NCI-H460 (cell line): ENCODE measurements around the gene FCHO2. TPM values are rescaled to one million over a fixed set of nuclear protein-coding genes. Genes with fewer than 3 reads are reported as not detected.

ENCODE experiments used
- DNase-seq: peaks from one replicate; pipeline ENCODE4 v3.0.0-alpha.2; 2016; ENCODE audit warnings: low read depth; ENCODE audit errors: extremely low read depth
- total RNA-seq: library from RNA; depleted of rRNA; stranded (reverse); fragments of >200 nt; shearing (Covaris generic); gene quantifications from 2 replicates; pipeline ENCODE4 v1.2.3, GENCODE V29; 2014; rRNA removed

The FCHO2 gene
- total RNA-seq, 1 experiment from 2014 or later: 17.9 TPM

DNA sequence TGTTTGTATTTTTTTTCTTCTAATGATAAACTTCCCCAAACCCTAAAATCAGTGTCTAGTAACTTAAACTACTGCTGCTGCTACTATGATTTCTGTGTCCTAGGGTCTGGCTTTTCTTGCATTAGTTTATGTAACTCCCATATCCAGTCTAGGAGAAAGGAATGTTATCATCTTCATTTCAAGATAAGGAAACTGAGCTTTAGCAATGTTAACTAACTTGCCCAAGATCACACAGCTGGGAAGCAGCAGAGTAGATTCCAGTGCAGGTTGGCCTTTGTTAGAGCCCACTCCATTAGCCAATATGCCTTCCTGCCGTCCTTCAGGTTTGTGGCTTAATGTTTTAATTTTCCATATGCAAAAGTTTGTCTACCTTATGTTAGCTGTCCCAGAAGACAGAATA, 175.0 kb downstream of the FCHO2 start:
- no peak for DNase-seq

DNA sequence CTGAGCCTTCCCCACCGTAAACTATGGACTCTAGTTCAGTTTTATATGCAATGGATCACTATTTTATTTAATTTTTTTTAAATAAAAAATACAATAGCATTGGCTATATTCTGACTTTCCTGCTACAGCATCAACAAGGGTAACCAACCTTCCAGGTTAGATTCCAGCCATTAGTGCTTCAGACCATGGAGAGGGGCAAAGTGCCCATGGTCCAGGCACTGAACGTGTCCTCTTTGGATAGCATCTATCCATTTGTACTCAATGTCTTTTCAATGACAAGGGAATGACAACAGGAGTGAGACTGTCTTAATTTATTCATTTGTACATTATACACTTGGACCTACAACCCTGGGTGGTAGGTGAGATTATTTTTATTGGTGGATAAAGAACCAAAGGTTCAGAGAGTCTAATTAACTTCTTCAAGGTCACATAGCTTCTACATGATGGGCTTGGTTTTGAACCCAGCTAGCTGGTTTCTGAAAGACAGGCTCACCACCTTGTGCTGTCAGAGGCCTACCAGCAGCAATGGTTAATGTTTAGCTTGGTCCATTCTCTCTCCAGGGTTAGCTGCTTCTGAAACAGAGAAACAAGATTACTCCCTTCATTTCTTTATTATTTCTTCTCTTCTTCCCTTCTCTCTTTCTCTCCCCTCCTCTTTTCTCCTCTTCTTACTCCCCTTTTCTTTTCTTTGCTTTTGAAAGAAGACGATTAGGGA, 176.0 kb downstream of the FCHO2 start:
- DNase-seq: no peak

GRCh38 chr5:73132759-73133158, 176.9 kb downstream of the FCHO2 start:
- DNase-seq: no peak

GRCh38 chr5:73135021-73135420, 179.2 kb downstream of the FCHO2 start:
- DNase-seq: no peak

DNA sequence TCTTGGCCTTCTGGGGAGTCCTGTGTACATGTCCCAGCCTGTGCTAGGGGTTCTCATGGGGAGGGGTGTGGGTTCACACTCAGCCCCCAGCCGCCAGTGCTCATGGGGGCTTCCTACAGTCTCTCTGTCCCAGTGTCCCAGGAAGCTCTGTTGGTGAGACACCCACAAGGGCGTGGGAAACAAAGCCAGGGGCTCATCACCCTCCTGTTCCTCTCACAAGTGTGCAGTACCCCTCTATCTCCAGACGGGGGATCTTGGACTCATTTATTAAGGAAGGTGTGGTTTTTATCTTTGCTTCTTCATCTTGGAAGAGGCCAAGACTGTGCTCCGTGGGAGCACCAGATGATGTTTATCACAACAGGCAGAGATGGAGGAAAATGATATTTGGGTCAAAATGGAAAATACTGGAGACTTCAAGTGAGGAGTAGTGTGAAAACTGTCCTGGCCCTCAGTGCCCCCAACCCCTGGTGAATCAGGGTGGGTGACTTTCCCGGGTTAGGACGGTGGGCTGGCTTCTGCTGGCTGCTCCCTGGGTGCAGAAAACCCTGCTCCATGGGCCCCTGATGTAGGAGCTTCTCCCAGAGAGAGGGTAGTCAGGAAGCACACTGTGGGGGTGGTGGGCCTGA, 179.7 kb downstream of the FCHO2 start:
- DNase-seq: peak; percentile 37

DNA sequence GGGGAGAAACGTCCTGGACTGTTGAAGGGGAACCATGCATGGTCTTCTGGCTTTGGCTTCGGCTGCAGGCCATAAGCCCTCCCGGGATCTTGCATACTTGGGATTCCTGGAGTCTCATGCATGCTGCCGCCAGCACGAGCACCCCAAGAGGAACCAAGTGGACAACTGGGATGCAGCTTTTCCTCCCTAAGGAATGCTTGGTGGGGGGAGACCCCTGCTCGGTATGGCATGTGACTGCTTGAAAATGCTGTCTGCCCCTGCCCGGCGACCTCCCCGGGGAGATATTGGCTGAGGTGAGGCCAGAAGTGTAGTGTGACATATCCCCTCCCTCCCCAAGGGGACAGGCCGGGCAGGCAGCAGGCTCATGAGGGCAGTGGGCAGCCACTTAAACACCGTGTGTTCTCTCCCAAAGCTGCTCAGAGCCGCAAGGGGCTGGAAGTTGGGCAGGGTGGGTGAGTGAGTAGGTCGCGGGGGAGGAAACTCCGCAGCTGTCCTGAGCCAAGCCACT, 180.3 kb downstream of the FCHO2 start:
- no peak for DNase-seq

- DNase-seq: no peak
These were observed 182.0 kb downstream of the FCHO2 start for GRCh38 chr5:73137563-73138530.

DNA sequence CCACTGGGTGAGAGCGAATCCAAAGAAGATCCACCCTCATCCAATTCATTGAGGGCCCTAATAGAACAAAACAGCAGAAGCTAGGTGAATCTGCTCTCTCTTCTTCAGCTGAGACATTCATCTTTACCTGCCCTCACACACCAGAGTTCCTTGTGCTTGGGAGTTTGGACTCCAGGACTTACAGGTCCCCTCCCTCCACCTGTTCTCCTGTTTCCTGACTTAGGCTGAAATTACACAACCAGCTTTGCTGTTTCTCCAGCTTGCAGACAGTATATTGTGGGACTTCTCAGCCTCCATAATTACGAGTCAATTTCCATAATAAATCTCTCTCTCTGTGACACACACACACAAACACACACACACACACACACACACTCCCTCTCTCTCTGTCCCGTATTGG, 183.6 kb downstream of the FCHO2 start:
- DNase-seq: no peak

Other genes starting within 250 kb of the FCHO2 start
- gene TNPO1, start 139.4 kb upstream of the FCHO2 start, total RNA-seq: 498 and 524 TPM in 2 replicates
- 0.64 TPM in 1 of 2 replicates, not detected in the other for gene TMEM171, start 164.5 kb downstream of the FCHO2 start, total RNA-seq
- gene TMEM174, start 217.2 kb downstream of the FCHO2 start, total RNA-seq: not detected in 2 replicates